ENCODE data around the gene MYZAP. TPM values are rescaled to one million over a fixed set of nuclear protein-coding genes. Genes with fewer than 3 reads are reported as not detected.

The MYZAP gene
- total RNA-seq, 1 experiment from 2014 or later: 8.2 TPM

Other genes starting within 250 kb of the MYZAP start
- 0.12 and 1.3 TPM in 2 replicates for gene CGNL1, start 215.4 kb upstream of the MYZAP start, total RNA-seq (2014; rRNA removed; shearing (Covaris generic))
- gene POLR2M, start 114.8 kb downstream of the MYZAP start, total RNA-seq (2014; rRNA removed; shearing (Covaris generic)): 101 and 238 TPM in 2 replicates